B cell (primary cell): Measurements from ENCODE around the gene FMN1.

Experiments used
- CTCF ChIP-seq: fragments of 200-600 bp; IDR thresholded peaks from one replicate; pipeline ENCODE4 v1.8.0; 2022; ENCODE audit warnings: antibody characterized with exemption, mild to moderate bottlenecking
- EZH2 ChIP-seq: IDR thresholded peaks from 2 replicates; pipeline ENCODE4 v1.6.1; 2012; ENCODE audit warnings: borderline replicate concordance, low read depth, mild to moderate bottlenecking, moderate library complexity, low read length; ENCODE audit not compliant: insufficient read depth, poor library complexity, severe bottlenecking

GRCh38 chr15:33064878-33065277 lies 129.6 kb downstream of the FMN1 start:
- TF ChIP-seq CTCF = no peak
- TF ChIP-seq EZH2 = no peak
